ENCODE data around the gene ONECUT1. TPM values are rescaled to one million over a fixed set of nuclear protein-coding genes. Genes with fewer than 3 reads are reported as not detected.

ONECUT1 gene
- total RNA-seq, 1 experiment from 2014 or later = 35.9 TPM

GRCh38 chr15:52730594-52730993, 59.5 kb downstream of the ONECUT1 start (continued):
- no peak for TF ChIP-seq MYBL2 (CRISPR knock-in tag; IDR thresholded peaks at IDR 0.05)
- TF ChIP-seq CDX4 (CRISPR knock-in tag; IDR thresholded peaks at IDR 0.05; ENCODE audit: borderline replicate concordance) = no peak
- no peak for TF ChIP-seq HMGA2 (CRISPR knock-in tag; IDR thresholded peaks at IDR 0.05)
- TF ChIP-seq FOXJ3 (CRISPR knock-in tag; IDR thresholded peaks at IDR 0.05; ENCODE audit: borderline replicate concordance) = no peak
- TF ChIP-seq ERG (CRISPR knock-in tag; IDR thresholded peaks at IDR 0.05) = no peak

GRCh38 chr15:52730173-52730572, 60.0 kb downstream of the ONECUT1 start:
- no peak for TF ChIP-seq ZBTB21 (CRISPR knock-in tag; IDR thresholded peaks at IDR 0.05; ENCODE audit: borderline replicate concordance)
- TF ChIP-seq CREB1 (CRISPR knock-in tag; IDR thresholded peaks at IDR 0.05) = no peak
- no peak for TF ChIP-seq CBFB (CRISPR knock-in tag; IDR thresholded peaks at IDR 0.05; ENCODE audit: low read depth)
- TF ChIP-seq ZBTB43 (CRISPR knock-in tag; IDR thresholded peaks at IDR 0.05) = no peak
- TF ChIP-seq MLX (CRISPR knock-in tag; IDR thresholded peaks at IDR 0.05) = no peak
- no peak for TF ChIP-seq ATF1 (CRISPR knock-in tag; IDR thresholded peaks at IDR 0.05)
- no peak for TF ChIP-seq USF1 (CRISPR knock-in tag; IDR thresholded peaks at IDR 0.05)
- no peak for TF ChIP-seq SMAD4 (CRISPR knock-in tag; IDR thresholded peaks at IDR 0.05)
- TF ChIP-seq ESRRA (CRISPR knock-in tag; IDR thresholded peaks at IDR 0.05; ENCODE audit: borderline replicate concordance) = no peak
- no peak for TF ChIP-seq ZNF317 (CRISPR knock-in tag; IDR thresholded peaks at IDR 0.05; ENCODE audit: borderline replicate concordance, low read depth)
- no peak for TF ChIP-seq ZNF138 (CRISPR knock-in tag; conservative IDR thresholded peaks at IDR 0.05)
- no peak for TF ChIP-seq ELF4 (CRISPR knock-in tag; IDR thresholded peaks at IDR 0.05; ENCODE audit: low read depth)
- TF ChIP-seq FOXP4 (CRISPR knock-in tag; IDR thresholded peaks at IDR 0.05) = no peak
- no peak for TF ChIP-seq CDX4 (CRISPR knock-in tag; IDR thresholded peaks at IDR 0.05; ENCODE audit: borderline replicate concordance)
- TF ChIP-seq NR3C1 (CRISPR knock-in tag; conservative IDR thresholded peaks at IDR 0.05; ENCODE audit: low read depth) = no peak
- TF ChIP-seq FOXK1 (CRISPR knock-in tag; IDR thresholded peaks at IDR 0.05) = no peak
- TF ChIP-seq SOX15 (CRISPR knock-in tag; IDR thresholded peaks at IDR 0.05) = no peak
- no peak for TF ChIP-seq ZNF671 (CRISPR knock-in tag; IDR thresholded peaks at IDR 0.05)
- no peak for TF ChIP-seq ZNF263 (CRISPR knock-in tag; IDR thresholded peaks at IDR 0.05; ENCODE audit: low read depth)
- ATAC-seq (no peak; the same call in 1 of the 2 replicates), DNase-seq (ENCODE audit: low spot score) (no peak)
- no peaks in the 10 kb centered on the region for H3K27me3 Mint-ChIP-seq (ENCODE audit: low read depth)
- peaks cover 22% of the 10 kb centered on the region for H3K4me1 Mint-ChIP-seq
- 0 out of 2 replicates have a peak, but pooled peaks cover under 1% of the 10 kb centered on the region for H3K36me3 Mint-ChIP-seq
- H3K4me3 Mint-ChIP-seq = no peak overlapping the region
- ChIA-PET POLR2A (no interaction called here), CTCF (interaction anchor here (1.0 to 1.7 kb wide), 2 partner anchors 399 to 473 kb away, joined by 3 to 6 read pairs; no protein-coding TSS in a partner anchor)
- H3K9me3 Mint-ChIP-seq = peaks cover 18% of the 10 kb centered on the region
- H3K27ac Mint-ChIP-seq = no peak overlapping the region; the same call in 1 of the 2 replicates
